CD4-positive, alpha-beta T cell (primary cell): ENCODE data around the gene KAZALD1. TPM values are rescaled to one million over a fixed set of nuclear protein-coding genes. Genes with fewer than 3 reads are reported as not detected.

ENCODE experiments used
- ATAC-seq: fragments of 200-7000 bp; cut with Tn5 transposase; one replicate; pipeline ENCODE4 v1.10.0; 2022; ENCODE audit warnings: mild to moderate bottlenecking; ENCODE audit not compliant: poor library complexity
- CTCF ChIA-PET: fragments of 350-600 bp; sonication (Branson Sonifier 250); formaldehyde crosslinking; loops from one replicate; lab custom pipeline; 2021; ENCODE audit warnings: antibody characterized with exemption, inconsistent platforms; lab: Charles Lee
- POLR2A ChIA-PET: fragments of 350-600 bp; sonication (Branson Sonifier 250); formaldehyde crosslinking; loops from one replicate; lab custom pipeline; 2021; ENCODE audit warnings: antibody characterized with exemption, inconsistent platforms; lab: Charles Lee
- DNase-seq, 14 experiments: peaks; one replicate each; pipeline ENCODE4 v3.0.0-alpha.2; 2013 to 2020; ENCODE audit warnings: mixed read lengths in 2 of 14
- H3K27ac ChIP-seq, 2 donors: one replicate each; pipeline versions ENCODE4 v1.5.1 to v1.7.0; 2013; ENCODE audit warnings: low read length in 2 of 2, low read depth in 1 of 2, mild to moderate bottlenecking in 1 of 2
- H3K27me3 ChIP-seq, 2 experiments: 1 replicate in 1 of 2; 2 replicates in 1 of 2; pipeline versions ENCODE4 v1.6.1 to v1.7.0; 2013; ENCODE audit warnings: low read length in 2 of 2, control low read depth in 1 of 2, mild to moderate bottlenecking in 1 of 2, moderate library complexity in 1 of 2; ENCODE audit not compliant: insufficient read depth in 2 of 2, control insufficient read depth in 1 of 2
- H3K36me3 ChIP-seq: one replicate; pipeline ENCODE4 v1.6.1; 2013; ENCODE audit warnings: low read length, control low read depth; ENCODE audit not compliant: insufficient read depth
- H3K4me1 ChIP-seq: one replicate; pipeline ENCODE4 v1.6.1; 2013; ENCODE audit warnings: low read length, control low read depth; ENCODE audit not compliant: insufficient read depth
- H3K4me3 ChIP-seq: one replicate; pipeline ENCODE4 v1.5.1; 2013; ENCODE audit warnings: mild to moderate bottlenecking, low read length, moderate library complexity
- H3K9me3 ChIP-seq, 2 experiments: 1 replicate in 1 of 2; 2 replicates in 1 of 2; pipeline versions ENCODE4 v1.6.1 to v1.7.0; 2013; ENCODE audit warnings: low read length in 2 of 2, mild to moderate bottlenecking in 2 of 2, control low read depth in 1 of 2, moderate library complexity in 1 of 2; ENCODE audit not compliant: control insufficient read depth in 1 of 2, insufficient read depth in 1 of 2
- H3K27ac Mint-ChIP-seq: one replicate; pipeline ENCODE4 v1.8.0; 2020; ENCODE audit warnings: mixed read lengths
- H3K27me3 Mint-ChIP-seq: one replicate; pipeline ENCODE4 v1.8.0; 2021; ENCODE audit warnings: mixed read lengths
- H3K36me3 Mint-ChIP-seq: one replicate; pipeline ENCODE4 v1.8.0; 2021; ENCODE audit warnings: low read depth, mixed read lengths
- H3K4me1 Mint-ChIP-seq: one replicate; pipeline ENCODE4 v1.8.0; 2021; ENCODE audit warnings: low read depth, mixed read lengths
- H3K4me3 Mint-ChIP-seq: one replicate; pipeline ENCODE4 v1.8.0; 2020; ENCODE audit warnings: mild to moderate bottlenecking, mixed read lengths
- H3K9me3 Mint-ChIP-seq: one replicate; pipeline ENCODE4 v1.8.0; 2020; ENCODE audit warnings: mixed read lengths
- intact Hi-C, 2 experiments: fragments of 100-400 bp; cut with DNase I in 1 of 2; cut with micrococcal nuclease in 1 of 2; formaldehyde crosslinking; loops; one replicate each; pipeline versions ENCODE4 v1.15.1 to v1.9.0; 2023 to 2025; cut with DNase I, micrococcal nuclease
- polyA plus RNA-seq, 2 donors: library from polyadenylated mRNA; unstranded; fragments of 120-200 nt; gene quantifications; one replicate each; pipeline ENCODE4 v1.2.1, GENCODE V29; 2013
- total RNA-seq, 174 experiments: library from RNA in 2 of 174; stranded (reverse) in 2 of 174; gene quantifications; one replicate each; pipeline ENCODE4 v1.2.3 and lab custom pipeline; 2021 to 2026
- TF ChIP-seq, protein P1 (sequence below): fragments of 200-600 bp; IDR thresholded peaks from one replicate; pipeline ENCODE4 v1.8.0; 2022; ENCODE audit warnings: antibody characterized with exemption, mild to moderate bottlenecking

KAZALD1 gene
- total RNA-seq, result not detected
- polyA plus RNA-seq (2013, experiment 1 of 2), result 0.14 TPM
- 0.88 TPM for polyA plus RNA-seq (2013, experiment 2 of 2)
- total RNA-seq (lab: John Stamatoyannopoulos, UW), result 0 to 0.77 (median 0.07) reads per million in 172 experiments

DNA sequence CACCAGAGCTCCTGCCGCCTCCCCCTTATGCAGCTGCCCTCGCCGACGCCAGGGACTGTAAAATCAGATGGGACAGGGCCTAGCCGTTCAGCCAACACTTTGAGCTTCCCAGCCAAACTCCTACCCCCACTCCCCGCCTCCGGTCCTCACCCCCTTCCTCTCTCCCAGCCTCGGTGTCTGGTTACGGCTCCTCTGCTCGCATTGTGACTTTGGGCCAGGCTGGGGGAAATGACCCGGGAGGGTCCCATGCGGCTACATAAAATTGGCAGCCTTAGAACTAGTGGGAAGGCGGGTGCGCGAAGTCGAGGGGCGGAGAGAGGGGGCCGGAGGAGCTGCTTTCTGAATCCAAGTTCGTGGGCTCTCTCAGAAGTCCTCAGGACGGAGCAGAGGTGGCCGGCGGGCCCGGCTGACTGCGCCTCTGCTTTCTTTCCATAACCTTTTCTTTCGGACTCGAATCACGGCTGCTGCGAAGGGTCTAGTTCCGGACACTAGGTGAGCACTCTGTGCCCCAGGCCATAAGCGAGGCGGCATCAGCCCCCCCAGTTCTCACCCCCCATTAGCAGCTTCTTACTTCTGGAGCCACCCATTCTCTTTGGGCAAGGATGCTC lies at the start of gene KAZALD1:
KAZALD1 (plus strand) TSS at position 366 of the 608 bp plus-strand sequence. CDS start 604 bp downstream, outside the sequence.
- DNase-seq (no peak), ATAC-seq (no peak)
- H3K4me1 Mint-ChIP-seq, result peaks cover 43% of the 10 kb centered on the region
- intact Hi-C loops, result loop anchor here (2.0 to 10.0 kb wide), 4 partner anchors 19 to 293 kb away; partner anchors contain the start of genes BTRC (in 1 of the 2) and SLF2 (in 1 of the 2)
- ChIA-PET CTCF (interaction anchor here (1.4 to 5.6 kb wide), 3 partner anchors 11 to 80 kb away, joined by 4 to 45 read pairs (median 7); no protein-coding TSS in a partner anchor), POLR2A (interaction anchor here (0.7 to 2.4 kb wide), 4 partner anchors 19 to 80 kb away, joined by 3 to 21 read pairs (median 10); partner anchors contain the start of genes PDZD7 and SFXN3)
- no peaks in the 10 kb centered on the region for H3K36me3 ChIP-seq
- no peaks in the 10 kb centered on the region for H3K9me3 Mint-ChIP-seq
- peak within 1 kb of the TSS; percentile 88 to 91 for H3K27ac ChIP-seq
- peaks cover 0 to 14% of the 10 kb centered on the region in 2 experiments for H3K9me3 ChIP-seq
- peaks cover 34% of the 10 kb centered on the region for H3K27me3 Mint-ChIP-seq
- H3K36me3 Mint-ChIP-seq, result peaks cover 4% of the 10 kb centered on the region
- peaks cover 41% of the 10 kb centered on the region in 2 experiments for H3K27me3 ChIP-seq
- TF ChIP-seq, protein P1, sequence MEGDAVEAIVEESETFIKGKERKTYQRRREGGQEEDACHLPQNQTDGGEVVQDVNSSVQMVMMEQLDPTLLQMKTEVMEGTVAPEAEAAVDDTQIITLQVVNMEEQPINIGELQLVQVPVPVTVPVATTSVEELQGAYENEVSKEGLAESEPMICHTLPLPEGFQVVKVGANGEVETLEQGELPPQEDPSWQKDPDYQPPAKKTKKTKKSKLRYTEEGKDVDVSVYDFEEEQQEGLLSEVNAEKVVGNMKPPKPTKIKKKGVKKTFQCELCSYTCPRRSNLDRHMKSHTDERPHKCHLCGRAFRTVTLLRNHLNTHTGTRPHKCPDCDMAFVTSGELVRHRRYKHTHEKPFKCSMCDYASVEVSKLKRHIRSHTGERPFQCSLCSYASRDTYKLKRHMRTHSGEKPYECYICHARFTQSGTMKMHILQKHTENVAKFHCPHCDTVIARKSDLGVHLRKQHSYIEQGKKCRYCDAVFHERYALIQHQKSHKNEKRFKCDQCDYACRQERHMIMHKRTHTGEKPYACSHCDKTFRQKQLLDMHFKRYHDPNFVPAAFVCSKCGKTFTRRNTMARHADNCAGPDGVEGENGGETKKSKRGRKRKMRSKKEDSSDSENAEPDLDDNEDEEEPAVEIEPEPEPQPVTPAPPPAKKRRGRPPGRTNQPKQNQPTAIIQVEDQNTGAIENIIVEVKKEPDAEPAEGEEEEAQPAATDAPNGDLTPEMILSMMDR, result no peak
- peak within 1 kb of the TSS; percentile 81 for H3K27ac Mint-ChIP-seq
- peak within 1 kb of the TSS; percentile 95 for H3K4me3 Mint-ChIP-seq
- peaks cover 50% of the 10 kb centered on the region for H3K4me1 ChIP-seq
- H3K4me3 ChIP-seq, result peak within 1 kb of the TSS; percentile 85

- Histone ChIP-seq H3K27ac (no peak overlapping the region), H3K27me3 (peaks cover 20 to 21% of the 10 kb centered on the region in 2 experiments), H3K4me3 (no peak overlapping the region), H3K36me3 (no peaks in the 10 kb centered on the region), H3K9me3 (no peaks in the 10 kb centered on the region), H3K4me1 (peaks cover 19% of the 10 kb centered on the region)
- intact Hi-C loops, result loop anchor here (2.0 to 10.0 kb wide), 3 partner anchors 44 to 340 kb away; partner anchors contain the start of genes KAZALD1 (in 1 of the 2) and SEMA4G (in 1 of the 2)
- ChIA-PET CTCF (interaction anchor here (1.2 kb wide), 1 partner anchor 451 kb away, joined by 3 read pairs; no protein-coding TSS in a partner anchor), POLR2A (no interaction called here)
- Mint-ChIP-seq H3K27me3 (peaks cover 40% of the 10 kb centered on the region), H3K36me3 (no peaks in the 10 kb centered on the region), H3K9me3 (no peaks in the 10 kb centered on the region), H3K4me3 (no peak overlapping the region), H3K27ac (no peak overlapping the region), H3K4me1 (peaks cover 16% of the 10 kb centered on the region)
- DNase-seq, result peak; percentile 60 to 86 (median 70)
- peak; percentile 88 for ATAC-seq
- TF ChIP-seq, protein P1, result peak; percentile 87
Observed at GRCh38 chr10:101012525-101013364, 49.0 kb upstream of the KAZALD1 start.

DNA sequence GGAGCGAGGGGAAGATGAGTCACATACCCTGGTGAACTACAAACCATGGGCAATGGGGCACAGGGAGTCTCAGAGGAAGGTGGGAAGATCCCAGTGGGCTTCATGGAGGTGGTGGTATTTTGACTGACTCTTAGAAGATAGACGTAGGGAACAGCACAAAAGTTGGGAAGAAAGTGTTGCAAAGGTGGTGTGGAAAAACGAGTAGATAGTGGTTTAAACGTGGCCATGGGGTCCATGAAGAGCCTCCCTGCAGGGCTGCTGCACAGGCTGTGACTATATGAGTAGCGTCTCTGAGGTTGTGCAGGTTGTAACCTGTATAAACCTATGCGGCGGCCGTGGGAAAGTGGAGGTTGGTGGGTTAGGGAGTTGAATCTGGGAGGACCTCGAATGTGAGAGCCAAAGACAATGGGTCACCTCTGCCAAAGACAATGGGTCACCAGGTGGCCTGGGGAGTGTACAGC lies 48.4 kb upstream of the KAZALD1 start:
- Histone ChIP-seq H3K27ac (no peak overlapping the region), H3K27me3 (peaks cover 26 to 27% of the 10 kb centered on the region in 2 experiments), H3K4me3 (no peak overlapping the region), H3K9me3 (no peaks in the 10 kb centered on the region), H3K36me3 (no peaks in the 10 kb centered on the region), H3K4me1 (peaks cover 23% of the 10 kb centered on the region)
- no peak for DNase-seq
- intact Hi-C loops, result loop anchor here (2.0 to 10.0 kb wide), 3 partner anchors 45 to 341 kb away; partner anchors contain the start of genes KAZALD1 (in 1 of the 2) and SEMA4G (in 1 of the 2)
- Mint-ChIP-seq H3K27me3 (peaks cover 46% of the 10 kb centered on the region), H3K4me3 (no peak overlapping the region), H3K4me1 (peaks cover 18% of the 10 kb centered on the region), H3K27ac (no peak overlapping the region), H3K36me3 (no peaks in the 10 kb centered on the region), H3K9me3 (no peaks in the 10 kb centered on the region)
- TF ChIP-seq, protein P1, result no peak
- CTCF ChIA-PET, result interaction anchor here (0.7 to 1.9 kb wide), 4 partner anchors 9 to 36 kb away, joined by 3 to 11 read pairs (median 6); partner anchors contain the start of genes PDZD7 and SFXN3
- ATAC-seq, result no peak
- POLR2A ChIA-PET, result no interaction called here
